Loucy (cell line): ENCODE data around the gene MAP7D1.
A peak's percentile ranks its signal among the peaks of the same experiment; 100 is the strongest.

Source experiments
- H2AFZ ChIP-seq: fragments of 200-600 bp; sonication (generic); 2 replicates; pipeline ENCODE4 v1.6.0; 2016; ENCODE audit warnings: antibody characterized with exemption, mild to moderate bottlenecking, low read length, moderate library complexity
- H3F3A ChIP-seq: fragments of 200-600 bp; 2 replicates; pipeline ENCODE4 v1.6.0; 2016; ENCODE audit warnings: antibody characterized with exemption, low read depth, mild to moderate bottlenecking
- H3K27me3 ChIP-seq: fragments of 200-600 bp; sonication (generic); 2 replicates; pipeline ENCODE4 v1.6.1; 2014; ENCODE audit warnings: low read length, mild to moderate bottlenecking; ENCODE audit not compliant: insufficient read depth, poor library complexity, severe bottlenecking
- H3K36me3 ChIP-seq: fragments of 200-600 bp; sonication (generic); 2 replicates; pipeline ENCODE4 v1.6.1; 2016; ENCODE audit warnings: low read length; ENCODE audit not compliant: insufficient read depth
- H3K4me1 ChIP-seq: fragments of 200-600 bp; sonication (generic); 2 replicates; pipeline ENCODE4 v1.5.1; 2014; ENCODE audit warnings: low read length, mild to moderate bottlenecking; ENCODE audit not compliant: insufficient read depth, poor library complexity, severe bottlenecking
- H3K4me2 ChIP-seq: fragments of 200-600 bp; sonication (generic); 2 replicates; pipeline ENCODE4 v1.6.0; 2014; ENCODE audit warnings: antibody characterized with exemption, low read length, low read depth, mild to moderate bottlenecking; ENCODE audit not compliant: poor library complexity, severe bottlenecking
- H3K4me3 ChIP-seq: fragments of 200-600 bp; sonication (generic); 2 replicates; pipeline ENCODE4 v1.5.1; 2014; ENCODE audit warnings: low read length, mild to moderate bottlenecking, mixed read lengths; ENCODE audit not compliant: poor library complexity, severe bottlenecking
- H3K79me2 ChIP-seq: fragments of 200-600 bp; sonication (generic); 2 replicates; pipeline ENCODE4 v1.6.1; 2014; ENCODE audit warnings: low read length; ENCODE audit not compliant: insufficient read depth
- H3K9ac ChIP-seq: fragments of 200-600 bp; sonication (generic); 2 replicates; pipeline ENCODE4 v1.6.0; 2014; ENCODE audit warnings: mild to moderate bottlenecking, low read depth, low read length, moderate library complexity; ENCODE audit not compliant: poor library complexity, severe bottlenecking
- H3K9me2 ChIP-seq: fragments of 200-600 bp; sonication (generic); replicated peaks from 2 replicates; pipeline ENCODE4 v1.6.1; 2016; ENCODE audit warnings: low read depth, low read length, mixed read lengths
- H3K9me3 ChIP-seq: fragments of 200-600 bp; sonication (generic); 2 replicates; pipeline ENCODE4 v1.6.1; 2014; ENCODE audit warnings: mild to moderate bottlenecking, antibody characterized with exemption, low read length, low read depth; ENCODE audit not compliant: insufficient read depth
- H4K20me1 ChIP-seq: fragments of 200-600 bp; sonication (generic); 2 replicates; pipeline ENCODE4 v1.6.0; 2014; ENCODE audit warnings: antibody characterized with exemption, low read length, mild to moderate bottlenecking; ENCODE audit not compliant: insufficient read depth, poor library complexity, severe bottlenecking
- EZH2phosphoT487 ChIP-seq: fragments of 200-600 bp; IDR thresholded peaks from 2 replicates; pipeline ENCODE4 v1.6.1; 2018; ENCODE audit warnings: antibody characterized with exemption, mild to moderate bottlenecking, moderate library complexity, borderline replicate concordance
- TF ChIP-seq, protein P1 (sequence below): fragments of 200-600 bp; sonication (generic); conservative IDR thresholded peaks from 2 replicates; pipeline ENCODE4 v1.5.1; 2014; ENCODE audit warnings: mild to moderate bottlenecking, antibody characterized with exemption, low read length

Gene MAP7D1

GRCh38 chr1:36149973-36150295 lies 6.0 kb upstream of the MAP7D1 start:
- H3K4me3 ChIP-seq = peak overlapping the region; percentile 64
- H3K4me1 ChIP-seq = peaks cover 38% of the 10 kb centered on the region
- H3K79me2 ChIP-seq = peaks cover 19% of the 10 kb centered on the region
- peaks cover 4% of the 10 kb centered on the region; the same call in 1 of the 2 replicates for H3F3A ChIP-seq
- no peaks in the 10 kb centered on the region for H3K36me3 ChIP-seq
- H4K20me1 ChIP-seq = no peaks in the 10 kb centered on the region
- no peaks in the 10 kb centered on the region for H3K9me2 ChIP-seq
- TF ChIP-seq EZH2phosphoT487 = no peak
- TF ChIP-seq, protein P1, sequence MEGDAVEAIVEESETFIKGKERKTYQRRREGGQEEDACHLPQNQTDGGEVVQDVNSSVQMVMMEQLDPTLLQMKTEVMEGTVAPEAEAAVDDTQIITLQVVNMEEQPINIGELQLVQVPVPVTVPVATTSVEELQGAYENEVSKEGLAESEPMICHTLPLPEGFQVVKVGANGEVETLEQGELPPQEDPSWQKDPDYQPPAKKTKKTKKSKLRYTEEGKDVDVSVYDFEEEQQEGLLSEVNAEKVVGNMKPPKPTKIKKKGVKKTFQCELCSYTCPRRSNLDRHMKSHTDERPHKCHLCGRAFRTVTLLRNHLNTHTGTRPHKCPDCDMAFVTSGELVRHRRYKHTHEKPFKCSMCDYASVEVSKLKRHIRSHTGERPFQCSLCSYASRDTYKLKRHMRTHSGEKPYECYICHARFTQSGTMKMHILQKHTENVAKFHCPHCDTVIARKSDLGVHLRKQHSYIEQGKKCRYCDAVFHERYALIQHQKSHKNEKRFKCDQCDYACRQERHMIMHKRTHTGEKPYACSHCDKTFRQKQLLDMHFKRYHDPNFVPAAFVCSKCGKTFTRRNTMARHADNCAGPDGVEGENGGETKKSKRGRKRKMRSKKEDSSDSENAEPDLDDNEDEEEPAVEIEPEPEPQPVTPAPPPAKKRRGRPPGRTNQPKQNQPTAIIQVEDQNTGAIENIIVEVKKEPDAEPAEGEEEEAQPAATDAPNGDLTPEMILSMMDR = no peak
- H3K4me2 ChIP-seq = peak overlapping the region; percentile 74
- H3K27me3 ChIP-seq = no peaks in the 10 kb centered on the region
- 0 out of 2 replicates have a peak overlapping the region, but pooled peaks have one; percentile 61 for H2AFZ ChIP-seq
- no peaks in the 10 kb centered on the region for H3K9me3 ChIP-seq
- peak overlapping the region; percentile 44 for H3K9ac ChIP-seq

DNA sequence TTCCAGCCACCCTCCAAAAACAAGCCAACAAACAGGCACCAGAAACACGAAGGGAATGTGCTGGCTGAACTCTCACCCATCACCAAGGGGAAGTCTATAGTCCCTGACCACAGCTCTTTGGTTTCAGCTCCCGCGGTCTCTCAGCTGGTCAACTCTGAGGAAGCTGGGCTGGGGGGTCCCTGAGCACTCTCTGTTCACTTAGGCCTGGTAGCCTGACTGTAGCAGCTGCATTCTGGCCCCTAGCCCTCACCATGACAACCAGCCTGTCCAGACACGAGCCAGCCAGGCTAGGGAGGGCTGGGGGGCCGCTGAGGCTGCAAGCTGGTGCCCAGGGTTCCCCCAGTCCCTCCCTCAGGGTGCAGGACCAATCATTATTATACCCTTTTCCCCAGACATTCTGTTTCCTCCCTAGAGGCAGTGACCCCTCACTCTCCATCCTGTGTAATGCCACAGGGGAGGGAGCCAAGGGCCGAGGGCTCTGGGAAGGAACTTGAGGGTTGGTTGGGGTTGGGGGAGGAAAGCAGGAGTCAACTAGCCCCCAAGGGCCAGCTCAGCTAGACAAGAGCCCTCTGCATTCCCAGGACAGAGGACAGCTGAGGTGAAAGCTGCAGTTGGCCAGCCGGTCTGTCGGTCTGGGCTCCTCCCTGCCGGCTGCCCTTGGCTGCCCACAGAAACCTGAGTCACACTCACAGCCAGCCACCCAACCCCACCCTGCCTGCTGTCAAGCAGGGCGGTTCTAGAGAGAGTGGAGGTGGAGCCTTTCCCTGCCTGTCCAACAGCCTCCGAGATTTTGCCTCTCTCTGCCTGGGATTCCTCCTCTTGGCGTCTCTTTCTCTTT lies 5.4 kb upstream of the MAP7D1 start:
- H4K20me1 ChIP-seq = no peaks in the 10 kb centered on the region
- H3K4me3 ChIP-seq = peak overlapping the region; percentile 64
- H3K9me2 ChIP-seq = no peaks in the 10 kb centered on the region
- peaks cover 42% of the 10 kb centered on the region for H3K4me1 ChIP-seq
- H3K79me2 ChIP-seq = peaks cover 24% of the 10 kb centered on the region
- peak overlapping the region; percentile 44 for H3K9ac ChIP-seq
- no peaks in the 10 kb centered on the region for H3K9me3 ChIP-seq
- peaks cover 4% of the 10 kb centered on the region; the same call in 1 of the 2 replicates for H3F3A ChIP-seq
- peak overlapping the region; percentile 74 for H3K4me2 ChIP-seq
- TF ChIP-seq, protein P1 = no peak
- TF ChIP-seq EZH2phosphoT487 = no peak
- peak overlapping the region; percentile 47 for H2AFZ ChIP-seq
- no peaks in the 10 kb centered on the region for H3K27me3 ChIP-seq
- H3K36me3 ChIP-seq = no peaks in the 10 kb centered on the region

DNA sequence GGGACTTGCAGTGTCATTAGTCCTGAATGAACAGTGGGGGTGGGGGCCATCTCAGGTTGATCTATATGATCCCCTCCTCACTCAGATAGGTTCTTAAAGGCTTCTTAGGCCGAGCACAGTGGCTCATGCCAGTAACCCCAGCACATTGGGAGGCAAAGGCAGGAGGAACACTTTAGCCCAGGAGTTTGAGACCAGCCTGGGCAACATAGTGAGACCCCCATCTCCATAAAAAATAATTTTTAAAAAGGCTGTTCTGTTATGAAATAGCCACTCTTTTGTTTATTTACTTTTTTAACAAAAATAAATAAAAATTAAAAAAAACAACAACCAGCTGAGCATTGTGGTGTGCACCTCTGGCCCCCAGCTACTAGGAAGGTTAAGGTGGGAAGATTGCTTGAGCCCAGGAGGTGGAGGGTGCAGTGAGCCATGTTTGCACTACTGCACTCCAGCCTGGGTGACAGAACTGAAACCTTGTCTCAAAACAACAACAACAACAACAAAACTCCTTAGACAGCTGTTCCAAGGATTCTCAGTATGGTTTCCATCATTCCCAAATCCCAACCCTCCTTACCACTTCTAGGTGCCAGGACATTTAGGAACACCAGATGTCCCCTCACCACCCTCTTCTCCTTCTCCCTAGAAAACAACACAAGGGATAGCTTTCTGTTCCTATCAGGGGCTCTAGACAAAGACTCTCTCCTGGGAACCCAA lies 4.7 kb upstream of the MAP7D1 start:
- no peaks in the 10 kb centered on the region for H4K20me1 ChIP-seq
- H3K4me1 ChIP-seq = peaks cover 42% of the 10 kb centered on the region
- peaks cover 2% of the 10 kb centered on the region for H3K27me3 ChIP-seq
- H3K4me2 ChIP-seq = peak overlapping the region; percentile 74
- TF ChIP-seq, protein P1 = no peak
- no peak for TF ChIP-seq EZH2phosphoT487
- H2AFZ ChIP-seq = peak overlapping the region; percentile 68
- H3K9me2 ChIP-seq = no peaks in the 10 kb centered on the region
- H3K79me2 ChIP-seq = peaks cover 28% of the 10 kb centered on the region
- peak overlapping the region; percentile 64 for H3K4me3 ChIP-seq
- H3F3A ChIP-seq = peaks cover 4% of the 10 kb centered on the region; the same call in 1 of the 2 replicates
- no peaks in the 10 kb centered on the region for H3K9me3 ChIP-seq
- H3K9ac ChIP-seq = peak overlapping the region; percentile 44
- no peaks in the 10 kb centered on the region for H3K36me3 ChIP-seq
